ENCODE results near the gene SLC6A15. TPM values are rescaled to one million over a fixed set of nuclear protein-coding genes. Genes with fewer than 3 reads are reported as not detected.

The SLC6A15 gene
- total and polyA plus RNA-seq, 3 experiments from 2014 or later: not detected

Other genes with a start within 250 kb of the SLC6A15 start
- gene TSPAN19, start 123.5 kb upstream of the SLC6A15 start, total RNA-seq: not detected
- gene TSPAN19, start 123.5 kb upstream of the SLC6A15 start, polyA plus RNA-seq: not detected
- under 1 TPM in 1 of 2 experiments, not detected in 1; 0.07 TPM for gene LRRIQ1, start 123.6 kb upstream of the SLC6A15 start, total RNA-seq
- not detected for gene LRRIQ1, start 123.6 kb upstream of the SLC6A15 start, polyA plus RNA-seq

Measured in CD8-positive, alpha-beta memory T cell (primary cell).